ENCODE measurements around the gene FPGS. TPM values are rescaled to one million over a fixed set of nuclear protein-coding genes. Genes with fewer than 3 reads are reported as not detected.

FPGS gene
- total RNA-seq, 2 donors from 2014 or later: 117 TPM

DNA sequence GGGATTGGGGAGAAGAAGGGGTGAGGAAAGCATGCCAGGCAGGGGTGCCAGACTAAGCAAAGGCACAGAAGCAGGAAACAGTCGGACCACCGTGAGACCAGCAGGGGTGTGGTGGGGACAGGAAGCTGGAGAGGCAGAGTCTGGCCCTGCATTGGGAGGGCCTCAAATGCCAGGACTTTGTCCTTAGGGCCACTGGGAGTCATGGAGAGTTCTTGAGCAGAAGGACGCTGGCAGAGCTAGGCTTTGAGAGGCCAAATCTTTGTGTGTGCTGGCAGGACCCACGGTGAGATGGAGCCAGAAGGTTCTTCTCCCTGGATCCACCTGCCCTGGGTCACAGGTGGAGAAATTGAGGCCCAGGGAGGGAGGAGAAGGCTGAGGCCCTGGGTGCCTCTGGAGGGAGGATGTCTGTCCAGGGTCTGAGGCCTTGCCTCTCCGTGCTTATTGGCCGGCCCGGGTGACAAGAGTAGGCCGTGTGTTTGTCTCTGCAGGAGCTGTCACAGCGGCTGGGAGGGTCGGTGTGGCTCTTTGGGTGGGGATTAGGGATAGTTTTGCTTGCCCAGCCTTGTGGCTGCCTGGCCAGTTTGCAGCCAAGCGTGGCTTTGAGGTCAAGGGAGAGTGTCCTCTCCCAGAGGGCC lies 53.5 kb downstream of the FPGS start:
- no peaks in the 10 kb centered on the region for H3K27me3 ChIP-seq (replicated peaks; ENCODE audit: insufficient read depth)
- no peaks in the 10 kb centered on the region for H3K36me3 ChIP-seq
- TF ChIP-seq POLR2AphosphoS5 (IDR thresholded peaks at IDR 0.05) (no peak), POLR2A (IDR thresholded peaks at IDR 0.05) (no peak)
- TF ChIP-seq, protein P1, sequence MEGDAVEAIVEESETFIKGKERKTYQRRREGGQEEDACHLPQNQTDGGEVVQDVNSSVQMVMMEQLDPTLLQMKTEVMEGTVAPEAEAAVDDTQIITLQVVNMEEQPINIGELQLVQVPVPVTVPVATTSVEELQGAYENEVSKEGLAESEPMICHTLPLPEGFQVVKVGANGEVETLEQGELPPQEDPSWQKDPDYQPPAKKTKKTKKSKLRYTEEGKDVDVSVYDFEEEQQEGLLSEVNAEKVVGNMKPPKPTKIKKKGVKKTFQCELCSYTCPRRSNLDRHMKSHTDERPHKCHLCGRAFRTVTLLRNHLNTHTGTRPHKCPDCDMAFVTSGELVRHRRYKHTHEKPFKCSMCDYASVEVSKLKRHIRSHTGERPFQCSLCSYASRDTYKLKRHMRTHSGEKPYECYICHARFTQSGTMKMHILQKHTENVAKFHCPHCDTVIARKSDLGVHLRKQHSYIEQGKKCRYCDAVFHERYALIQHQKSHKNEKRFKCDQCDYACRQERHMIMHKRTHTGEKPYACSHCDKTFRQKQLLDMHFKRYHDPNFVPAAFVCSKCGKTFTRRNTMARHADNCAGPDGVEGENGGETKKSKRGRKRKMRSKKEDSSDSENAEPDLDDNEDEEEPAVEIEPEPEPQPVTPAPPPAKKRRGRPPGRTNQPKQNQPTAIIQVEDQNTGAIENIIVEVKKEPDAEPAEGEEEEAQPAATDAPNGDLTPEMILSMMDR (IDR thresholded peaks at IDR 0.05): no peak
- H3K27ac ChIP-seq: no peak overlapping the region
- H3K9me3 ChIP-seq: no peaks in the 10 kb centered on the region
- no peak for DNase-seq (ENCODE audit: low spot score)
- WGBS: 79% methylated on average over 11 of the region's 11 CpGs
- H3K4me1 ChIP-seq (replicated peaks): no peaks in the 10 kb centered on the region
- intact Hi-C loops (cut with DNase I): no loop called here
- no peak overlapping the region for H3K4me3 ChIP-seq

DNA sequence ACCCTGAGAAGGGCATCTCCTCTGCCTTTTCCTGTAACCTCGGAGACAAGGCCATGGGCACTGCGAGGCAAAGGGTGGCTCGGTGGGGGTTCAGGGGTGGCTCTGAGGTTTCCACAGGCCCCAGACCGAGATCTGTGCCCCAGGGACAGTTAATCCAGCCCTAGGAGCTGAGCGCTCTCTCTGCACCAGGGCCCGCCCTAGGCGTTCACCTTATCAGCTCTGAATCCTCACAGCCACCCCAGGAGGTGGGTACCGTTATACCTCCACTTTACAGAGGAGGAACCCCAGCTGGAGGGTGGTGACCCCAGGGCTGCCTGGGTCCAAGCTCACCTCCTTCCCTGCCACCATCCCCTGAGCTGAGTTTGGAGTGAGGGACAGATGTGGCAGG lies 54.0 kb downstream of the FPGS start:
- no peak overlapping the region for H3K27ac ChIP-seq
- WGBS: 96% methylated on average over 7 of the region's 8 CpGs
- no peaks in the 10 kb centered on the region for H3K4me1 ChIP-seq (replicated peaks)
- intact Hi-C loops (cut with DNase I): no loop called here
- TF ChIP-seq, protein P1 (IDR thresholded peaks at IDR 0.05): no peak
- TF ChIP-seq POLR2A (IDR thresholded peaks at IDR 0.05) (no peak), POLR2AphosphoS5 (IDR thresholded peaks at IDR 0.05) (no peak)
- no peak overlapping the region for H3K4me3 ChIP-seq
- no peaks in the 10 kb centered on the region for H3K36me3 ChIP-seq
- DNase-seq (ENCODE audit: low spot score): no peak
- no peaks in the 10 kb centered on the region for H3K27me3 ChIP-seq (replicated peaks; ENCODE audit: insufficient read depth)
- H3K9me3 ChIP-seq: no peaks in the 10 kb centered on the region

GRCh38 chr9:127857278-127857677 lies 54.6 kb downstream of the FPGS start:
- Histone ChIP-seq H3K27ac (no peak overlapping the region), H3K4me1 (replicated peaks) (no peaks in the 10 kb centered on the region), H3K9me3 (no peaks in the 10 kb centered on the region), H3K4me3 (no peak overlapping the region), H3K27me3 (replicated peaks; ENCODE audit: insufficient read depth) (no peaks in the 10 kb centered on the region), H3K36me3 (no peaks in the 10 kb centered on the region)
- DNase-seq (ENCODE audit: low spot score): no peak
- 71% methylated on average over 4 of the region's 4 CpGs for WGBS
- intact Hi-C loops (cut with DNase I): no loop called here
- TF ChIP-seq POLR2AphosphoS5 (IDR thresholded peaks at IDR 0.05) (no peak), POLR2A (IDR thresholded peaks at IDR 0.05) (no peak)
- TF ChIP-seq, protein P1 (IDR thresholded peaks at IDR 0.05): no peak

- Histone ChIP-seq H3K27me3 (replicated peaks; ENCODE audit: insufficient read depth) (no peaks in the 10 kb centered on the region), H3K27ac (no peak overlapping the region), H3K4me1 (replicated peaks) (no peaks in the 10 kb centered on the region), H3K9me3 (no peaks in the 10 kb centered on the region), H3K4me3 (no peak overlapping the region), H3K36me3 (no peaks in the 10 kb centered on the region)
- 25% methylated on average over 12 of the region's 12 CpGs for WGBS
- DNase-seq (ENCODE audit: low spot score): no peak
- intact Hi-C loops (cut with DNase I): no loop called here
- TF ChIP-seq POLR2AphosphoS5 (IDR thresholded peaks at IDR 0.05) (no peak), POLR2A (IDR thresholded peaks at IDR 0.05) (no peak)
- TF ChIP-seq, protein P1 (IDR thresholded peaks at IDR 0.05): no peak
These were observed 55.4 kb downstream of the FPGS start for GRCh38 chr9:127858041-127858512.

DNA sequence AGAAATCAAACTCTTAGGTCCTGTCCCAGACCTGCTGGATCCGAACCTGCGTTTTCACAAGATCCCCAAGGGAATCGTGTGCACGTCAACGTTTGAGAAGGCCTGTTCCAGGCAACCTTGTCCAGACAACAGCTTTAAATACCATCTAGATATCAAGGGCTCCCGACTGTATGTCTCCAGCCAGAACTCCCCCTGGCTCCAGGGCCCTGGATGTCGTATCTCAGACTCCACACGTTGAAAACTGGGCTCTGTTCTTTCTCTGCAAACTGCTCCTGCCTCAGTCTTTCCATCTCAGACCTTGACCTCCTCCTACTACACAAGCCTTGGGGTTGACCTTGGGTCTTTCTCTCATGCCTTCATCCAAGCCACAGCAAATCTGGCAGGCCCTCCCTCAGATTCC lies 57.6 kb downstream of the FPGS start:
- WGBS: 86% methylated on average over 8 of the region's 8 CpGs
- Histone ChIP-seq H3K9me3 (no peaks in the 10 kb centered on the region), H3K27me3 (replicated peaks; ENCODE audit: insufficient read depth) (no peaks in the 10 kb centered on the region), H3K27ac (no peak overlapping the region), H3K4me1 (replicated peaks) (no peaks in the 10 kb centered on the region), H3K4me3 (no peak overlapping the region), H3K36me3 (no peaks in the 10 kb centered on the region)
- intact Hi-C loops (cut with DNase I): no loop called here
- TF ChIP-seq, protein P1 (IDR thresholded peaks at IDR 0.05): no peak
- TF ChIP-seq POLR2A (IDR thresholded peaks at IDR 0.05) (no peak), POLR2AphosphoS5 (IDR thresholded peaks at IDR 0.05) (no peak)
- no peak for DNase-seq (ENCODE audit: low spot score)

Measured in prostate gland (tissue), 2 donors.